Endothelial cell of umbilical vein (primary cell): ENCODE results near the gene CDKL2. TPM values are rescaled to one million over a fixed set of nuclear protein-coding genes. Genes with fewer than 3 reads are reported as not detected.

Source experiments
- BruUV-seq: library from RNA; stranded (reverse); fragments of 400-500 nt; replicated peaks from 2 replicates; lab custom pipeline; 2021; lab: Mats Ljungman, UMichigan
- CTCF ChIA-PET: fragments of 300-600, 350-600 bp; sonication (Branson Sonifier 250); formaldehyde crosslinking; loops from one replicate; lab custom pipeline; 2021; ENCODE audit warnings: antibody characterized with exemption, inconsistent platforms; lab: Charles Lee
- POLR2A ChIA-PET: fragments of 300-600, 350-600 bp; sonication (Branson Sonifier 250); formaldehyde crosslinking; loops from one replicate; lab custom pipeline; 2021; ENCODE audit warnings: antibody characterized with exemption, inconsistent platforms; lab: Charles Lee
- DNase-seq: peaks from one replicate; pipeline ENCODE4 v3.0.0-alpha.2; 2011; ENCODE audit warnings: low read depth, low spot score
- FAIRE-seq: peaks from 2 replicates; lab custom pipeline; 2011; peaks lifted over from hg19 to GRCh38; lab: Jason Lieb, UNC
- H2AFZ ChIP-seq: 2 replicates; pipeline ENCODE4 v1.6.0; 2012; ENCODE audit warnings: low read depth, low read length, control low read depth, inconsistent platforms
- H3K27ac ChIP-seq: 2 replicates; pipeline ENCODE4 v1.5.1; 2011; ENCODE audit warnings: low read depth, mild to moderate bottlenecking, control low read depth, low read length, moderate library complexity; ENCODE audit not compliant: insufficient read depth
- H3K27me3 ChIP-seq, 2 experiments: 2 replicates each; pipeline versions ENCODE4 v1.6.0 to v1.6.1; 2011; ENCODE audit warnings: low read length in 2 of 2, mixed read lengths in 1 of 2; ENCODE audit not compliant: control insufficient read depth in 2 of 2, insufficient read depth in 2 of 2
- H3K36me3 ChIP-seq, 2 experiments: 2 replicates in 1 of 2; 3 replicates in 1 of 2; pipeline ENCODE4 v1.5.1; 2011; ENCODE audit warnings: low read length in 2 of 2, mild to moderate bottlenecking in 1 of 2, moderate library complexity in 1 of 2; ENCODE audit not compliant: control insufficient read depth in 2 of 2, insufficient read depth in 2 of 2; ENCODE audit errors: extremely low read depth in 1 of 2
- H3K4me1 ChIP-seq: 3 replicates; pipeline ENCODE4 v1.5.1; 2011; ENCODE audit warnings: mild to moderate bottlenecking, low read length; ENCODE audit not compliant: control insufficient read depth, insufficient read depth; ENCODE audit errors: extremely low read depth
- H3K4me2 ChIP-seq: 2 replicates; pipeline ENCODE4 v1.6.1; 2011; ENCODE audit warnings: low read length, control low read depth, mixed read lengths; ENCODE audit not compliant: insufficient read depth
- H3K4me3 ChIP-seq, 3 experiments: fragments of 200-600 bp in 1 of 3; sonication (generic), shearing (Covaris generic) in 1 of 3; replicated peaks in 1 of 3; 2 replicates each; pipeline ENCODE4 v1.5.1; 2011 to 2016; ENCODE audit warnings: control low read depth in 3 of 3, low read length in 3 of 3, mild to moderate bottlenecking in 2 of 3, inconsistent platforms in 1 of 3, low read depth in 1 of 3, moderate library complexity in 1 of 3; ENCODE audit not compliant: insufficient read depth in 1 of 3
- H3K79me2 ChIP-seq: 2 replicates; pipeline ENCODE4 v1.6.0; 2012; ENCODE audit warnings: low read length, inconsistent platforms; ENCODE audit not compliant: control insufficient read depth, insufficient read depth
- H3K9ac ChIP-seq: replicated peaks from 2 replicates; pipeline ENCODE3; 2011; ENCODE audit warnings: low read length, control low read depth; ENCODE audit not compliant: insufficient read depth; ENCODE audit errors: extremely low read depth
- H3K9me1 ChIP-seq: replicated peaks from 3 replicates; pipeline ENCODE4 v1.6.0; 2011; ENCODE audit warnings: mild to moderate bottlenecking, low read length; ENCODE audit not compliant: control insufficient read depth, insufficient read depth; ENCODE audit errors: extremely low read depth
- H3K9me3 ChIP-seq: replicated peaks from 2 replicates; pipeline ENCODE4 v1.5.1; 2012; ENCODE audit warnings: low read length, inconsistent platforms; ENCODE audit not compliant: control insufficient read depth, insufficient read depth
- H4K20me1 ChIP-seq: replicated peaks from 2 replicates; pipeline ENCODE3; 2011; ENCODE audit warnings: mild to moderate bottlenecking, low read length; ENCODE audit not compliant: control insufficient read depth, insufficient read depth; ENCODE audit errors: extremely low read depth
- EZH2 ChIP-seq: IDR thresholded peaks from 2 replicates; pipeline ENCODE4 v1.6.1; 2012; ENCODE audit warnings: borderline replicate concordance, low read depth, mild to moderate bottlenecking, moderate library complexity, low read length, inconsistent platforms; ENCODE audit not compliant: severe bottlenecking
- FOS ChIP-seq: IDR thresholded peaks from 2 replicates; pipeline ENCODE4 v1.6.1; 2011; ENCODE audit warnings: mild to moderate bottlenecking, low read length, moderate library complexity, borderline replicate concordance; ENCODE audit not compliant: insufficient read depth
- GATA2 ChIP-seq: IDR thresholded peaks from 2 replicates; pipeline ENCODE4 v1.7.0; 2011; ENCODE audit warnings: low read depth, mild to moderate bottlenecking, moderate library complexity, mixed read lengths, low read length; ENCODE audit not compliant: insufficient read length, insufficient read depth
- JUN ChIP-seq: IDR thresholded peaks from 2 replicates; pipeline ENCODE4 v1.6.1; 2011; ENCODE audit warnings: borderline replicate concordance, low read depth; ENCODE audit not compliant: insufficient read length, insufficient read depth
- MYC ChIP-seq: IDR thresholded peaks from one replicate; pipeline ENCODE4 v1.6.1; 2011; ENCODE audit warnings: mild to moderate bottlenecking, low read depth, low read length
- POLR2A ChIP-seq: IDR thresholded peaks from 2 replicates; pipeline ENCODE4 v1.6.1; 2012; ENCODE audit warnings: low read depth, mild to moderate bottlenecking, control low read depth, low read length
- POLR2AphosphoS5 ChIP-seq: IDR thresholded peaks from 2 replicates; pipeline ENCODE4 v1.6.1; 2012; ENCODE audit warnings: low read depth, mild to moderate bottlenecking, control low read depth, low read length, moderate library complexity; ENCODE audit not compliant: insufficient read depth
- dilution Hi-C: fragments of 300-500 bp; cut with MboI; formaldehyde crosslinking; loops from one replicate; pipeline ENCODE4 v1.15.0; 2019; ENCODE audit warnings: low sequenced_read_pairs; ENCODE audit not compliant: extremely low pct_ligation_motif_present
- intact Hi-C: fragments of 100-400 bp; cut with micrococcal nuclease; formaldehyde crosslinking; loops from one replicate; pipeline ENCODE4 v1.10.0; 2022
- polyA plus RNA-seq, 4 experiments: library from polyadenylated mRNA; depleted of rRNA in 3 of 4; stranded (reverse) in 3 of 4; unstranded in 1 of 4; fragments of >200 nt; gene quantifications; 2 replicates each; pipeline versions ENCODE4 v1.2.1 to v1.2.3, GENCODE V29; 2011 to 2012; ENCODE audit warnings: missing spikeins in 1 of 4
- total RNA-seq: library from RNA; stranded (reverse); gene quantifications from 2 replicates; pipeline ENCODE4 v1.2.3, GENCODE V29; 2021
- TF ChIP-seq, protein P1 (sequence below), 2 donors: IDR thresholded peaks; 1 replicate in 1 of 2; 2 replicates in 1 of 2; pipeline ENCODE4 v1.5.1; 2011; ENCODE audit warnings: low read length in 2 of 2, mild to moderate bottlenecking in 2 of 2, moderate library complexity in 2 of 2, control low read depth in 1 of 2, inconsistent platforms in 1 of 2, low read depth in 1 of 2; ENCODE audit not compliant: insufficient read depth in 1 of 2; ENCODE audit errors: extremely low read depth in 1 of 2
- TF ChIP-seq, protein P2 (sequence below): IDR thresholded peaks from 2 replicates; pipeline ENCODE4 v1.6.1; 2011; ENCODE audit not compliant: insufficient read depth, insufficient read length

CDKL2 gene
- total and polyA plus RNA-seq, 2 donors (not counting 3 experiments of a cell fraction or from before 2014, with no cell fraction given): 0.23 to 0.55 TPM

DNA sequence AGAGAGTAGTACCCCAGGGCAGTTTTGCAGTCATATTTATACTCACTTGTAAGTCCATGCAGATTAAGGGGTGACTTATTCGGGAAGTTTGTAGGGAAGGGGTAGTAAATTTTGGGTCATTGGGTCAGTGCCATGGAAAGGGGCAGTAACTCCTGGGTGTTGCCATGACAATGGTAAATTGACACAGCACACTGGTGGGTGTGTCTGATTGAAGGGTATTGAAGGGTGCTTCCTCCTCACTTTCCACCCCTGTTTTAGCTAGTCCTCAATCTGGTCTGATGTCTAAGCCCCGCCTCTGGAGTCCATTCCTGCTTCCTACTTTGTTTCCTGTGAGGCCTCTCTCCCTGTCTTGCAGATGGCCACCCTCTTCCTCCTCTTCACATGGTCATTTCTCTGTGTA is 62.6 kb downstream of the CDKL2 start:
- ChIA-PET POLR2A (no interaction called here), CTCF (no interaction called here)
- Histone ChIP-seq H4K20me1 (no peaks in the 10 kb centered on the region), H3K9me1 (no peaks in the 10 kb centered on the region), H3K36me3 (no peaks in the 10 kb centered on the region), H3K4me1 (no peaks in the 10 kb centered on the region), H2AFZ (no peak overlapping the region), H3K27me3 (peaks cover 5 to 6% of the 10 kb centered on the region in 2 experiments), H3K9ac (no peak overlapping the region), H3K4me3 (no peak overlapping the region), H3K4me2 (no peak overlapping the region), H3K9me3 (no peaks in the 10 kb centered on the region), H3K79me2 (no peaks in the 10 kb centered on the region), H3K27ac (no peak overlapping the region)
- no peak for FAIRE-seq
- no peak for DNase-seq
- no TSS peak for BruUV-seq
- intact Hi-C loops: no loop called here
- dilution Hi-C loops: no loop called here
- no peak for TF ChIP-seq MYC
- no peak for TF ChIP-seq POLR2A
- TF ChIP-seq JUN: no peak
- no peak for TF ChIP-seq EZH2
- TF ChIP-seq, protein P1, sequence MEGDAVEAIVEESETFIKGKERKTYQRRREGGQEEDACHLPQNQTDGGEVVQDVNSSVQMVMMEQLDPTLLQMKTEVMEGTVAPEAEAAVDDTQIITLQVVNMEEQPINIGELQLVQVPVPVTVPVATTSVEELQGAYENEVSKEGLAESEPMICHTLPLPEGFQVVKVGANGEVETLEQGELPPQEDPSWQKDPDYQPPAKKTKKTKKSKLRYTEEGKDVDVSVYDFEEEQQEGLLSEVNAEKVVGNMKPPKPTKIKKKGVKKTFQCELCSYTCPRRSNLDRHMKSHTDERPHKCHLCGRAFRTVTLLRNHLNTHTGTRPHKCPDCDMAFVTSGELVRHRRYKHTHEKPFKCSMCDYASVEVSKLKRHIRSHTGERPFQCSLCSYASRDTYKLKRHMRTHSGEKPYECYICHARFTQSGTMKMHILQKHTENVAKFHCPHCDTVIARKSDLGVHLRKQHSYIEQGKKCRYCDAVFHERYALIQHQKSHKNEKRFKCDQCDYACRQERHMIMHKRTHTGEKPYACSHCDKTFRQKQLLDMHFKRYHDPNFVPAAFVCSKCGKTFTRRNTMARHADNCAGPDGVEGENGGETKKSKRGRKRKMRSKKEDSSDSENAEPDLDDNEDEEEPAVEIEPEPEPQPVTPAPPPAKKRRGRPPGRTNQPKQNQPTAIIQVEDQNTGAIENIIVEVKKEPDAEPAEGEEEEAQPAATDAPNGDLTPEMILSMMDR (IDR thresholded peaks at IDR 0.05; ENCODE audit: extremely low read depth in 1 of 2, insufficient read depth in 1 of 2, low read depth in 1 of 2, low read length in 2 of 2): no peak
- TF ChIP-seq, protein P2, sequence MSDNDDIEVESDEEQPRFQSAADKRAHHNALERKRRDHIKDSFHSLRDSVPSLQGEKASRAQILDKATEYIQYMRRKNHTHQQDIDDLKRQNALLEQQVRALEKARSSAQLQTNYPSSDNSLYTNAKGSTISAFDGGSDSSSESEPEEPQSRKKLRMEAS: no peak
- TF ChIP-seq GATA2: no peak
- TF ChIP-seq POLR2AphosphoS5: no peak
- TF ChIP-seq FOS: no peak
